ENCODE data around the gene SYCP2.

Gene SYCP2

DNA sequence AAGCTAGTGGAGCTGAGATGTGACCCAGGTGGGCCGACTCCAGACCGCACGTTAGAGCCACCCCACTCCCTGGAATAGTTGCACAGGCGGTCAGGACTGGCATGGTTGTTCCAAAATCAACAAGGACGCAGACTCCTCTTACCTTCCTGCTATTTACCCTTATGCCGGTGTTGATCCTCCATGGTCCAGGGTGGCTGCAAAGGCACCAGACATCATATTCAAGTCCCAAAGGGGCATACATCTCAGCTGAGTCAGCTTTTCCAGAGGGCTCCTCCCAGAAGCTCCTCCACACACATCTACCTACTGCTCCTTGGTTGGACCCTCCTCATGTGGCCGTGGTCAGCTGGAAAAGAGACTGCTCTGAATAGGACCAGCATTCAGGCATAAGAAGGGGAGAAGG is 112.2 kb downstream of the SYCP2 start:
- no peak for DNase-seq
- Histone ChIP-seq H2AK5ac (ENCODE audit: low read length) (no peak overlapping the region), H3K9me3 (ENCODE audit: insufficient read depth, low read depth, low read length) (peaks cover 5% of the 10 kb centered on the region), H2AFZ (ENCODE audit: insufficient read depth, low read length, poor library complexity) (no peak overlapping the region), H4K12ac (ENCODE audit: low read depth, low read length) (no peak overlapping the region), H2BK12ac (ENCODE audit: low read length) (no peak overlapping the region), H2BK120ac (ENCODE audit: insufficient read depth, low read length, poor library complexity) (no peak overlapping the region), H3K27me3 (ENCODE audit: insufficient read depth, low read length) (no peaks in the 10 kb centered on the region), H3K14ac (ENCODE audit: low read length) (no peak overlapping the region), H3K4me2 (ENCODE audit: low read length) (no peak overlapping the region), H3K9ac (ENCODE audit: low read length) (no peak overlapping the region), H3K4me1 (ENCODE audit: control insufficient read depth in 1 of 2, insufficient read depth in 2 of 2, low read length in 2 of 2) (no peaks in the 10 kb centered on the region), H3K36me3 (ENCODE audit: control insufficient read depth in 1 of 2, insufficient read depth in 2 of 2, low read length in 2 of 2) (no peaks in the 10 kb centered on the region), H3K27ac (ENCODE audit: low read depth, low read length) (no peak overlapping the region), H3K23ac (ENCODE audit: low read length) (no peak overlapping the region), H3K4me3 (ENCODE audit: low read depth, low read length) (no peak overlapping the region), H2BK5ac (ENCODE audit: low read depth, low read length, poor library complexity) (no peak overlapping the region), H3K79me1 (ENCODE audit: low read length) (no peaks in the 10 kb centered on the region), H3K79me2 (ENCODE audit: control insufficient read depth, insufficient read depth, low read length, poor library complexity) (no peaks in the 10 kb centered on the region), H3K18ac (ENCODE audit: low read length) (no peak overlapping the region), H4K91ac (ENCODE audit: low read depth, low read length) (no peak overlapping the region), H3K4ac (ENCODE audit: low read depth, low read length) (no peak overlapping the region), H4K8ac (ENCODE audit: low read depth, low read length) (no peak overlapping the region)
- WGBS (ENCODE audit: extremely low coverage, insufficient coverage, insufficient read length), result no CpG with 5 or more reads among the region's 7 CpGs

- no peak overlapping the region for H3K4ac ChIP-seq (ENCODE audit: low read depth, low read length)
- peaks cover 5% of the 10 kb centered on the region for H3K9me3 ChIP-seq (ENCODE audit: insufficient read depth, low read depth, low read length)
- H3K18ac ChIP-seq (ENCODE audit: low read length), result no peak overlapping the region
- H3K23ac ChIP-seq (ENCODE audit: low read length), result no peak overlapping the region
- no peak overlapping the region for H2AK5ac ChIP-seq (ENCODE audit: low read length)
- no peak overlapping the region for H4K12ac ChIP-seq (ENCODE audit: low read depth, low read length)
- no peak overlapping the region for H3K9ac ChIP-seq (ENCODE audit: low read length)
- H3K27me3 ChIP-seq (ENCODE audit: insufficient read depth, low read length), result no peaks in the 10 kb centered on the region
- no peak overlapping the region for H2AFZ ChIP-seq (ENCODE audit: insufficient read depth, low read length, poor library complexity)
- H2BK120ac ChIP-seq (ENCODE audit: insufficient read depth, low read length, poor library complexity), result no peak overlapping the region
- no peak overlapping the region for H3K14ac ChIP-seq (ENCODE audit: low read length)
- H2BK5ac ChIP-seq (ENCODE audit: low read depth, low read length, poor library complexity), result no peak overlapping the region
- no peak overlapping the region for H4K91ac ChIP-seq (ENCODE audit: low read depth, low read length)
- WGBS (ENCODE audit: extremely low coverage, insufficient coverage, insufficient read length), result no CpG with 5 or more reads among the region's 11 CpGs
- no peak overlapping the region for H4K8ac ChIP-seq (ENCODE audit: low read depth, low read length)
- no peaks in the 10 kb centered on the region for H3K36me3 ChIP-seq (ENCODE audit: control insufficient read depth in 1 of 2, insufficient read depth in 2 of 2, low read length in 2 of 2)
- H3K4me1 ChIP-seq (ENCODE audit: control insufficient read depth in 1 of 2, insufficient read depth in 2 of 2, low read length in 2 of 2), result no peaks in the 10 kb centered on the region
- no peaks in the 10 kb centered on the region for H3K79me2 ChIP-seq (ENCODE audit: control insufficient read depth, insufficient read depth, low read length, poor library complexity)
- no peak overlapping the region for H3K27ac ChIP-seq (ENCODE audit: low read depth, low read length)
- DNase-seq, result no peak
- H3K79me1 ChIP-seq (ENCODE audit: low read length), result no peaks in the 10 kb centered on the region
- no peak overlapping the region for H2BK12ac ChIP-seq (ENCODE audit: low read length)
- no peak overlapping the region for H3K4me3 ChIP-seq (ENCODE audit: low read depth, low read length)
- no peak overlapping the region for H3K4me2 ChIP-seq (ENCODE audit: low read length)
Measured at GRCh38 chr20:59820204-59821041, 113.0 kb downstream of the SYCP2 start.

DNA sequence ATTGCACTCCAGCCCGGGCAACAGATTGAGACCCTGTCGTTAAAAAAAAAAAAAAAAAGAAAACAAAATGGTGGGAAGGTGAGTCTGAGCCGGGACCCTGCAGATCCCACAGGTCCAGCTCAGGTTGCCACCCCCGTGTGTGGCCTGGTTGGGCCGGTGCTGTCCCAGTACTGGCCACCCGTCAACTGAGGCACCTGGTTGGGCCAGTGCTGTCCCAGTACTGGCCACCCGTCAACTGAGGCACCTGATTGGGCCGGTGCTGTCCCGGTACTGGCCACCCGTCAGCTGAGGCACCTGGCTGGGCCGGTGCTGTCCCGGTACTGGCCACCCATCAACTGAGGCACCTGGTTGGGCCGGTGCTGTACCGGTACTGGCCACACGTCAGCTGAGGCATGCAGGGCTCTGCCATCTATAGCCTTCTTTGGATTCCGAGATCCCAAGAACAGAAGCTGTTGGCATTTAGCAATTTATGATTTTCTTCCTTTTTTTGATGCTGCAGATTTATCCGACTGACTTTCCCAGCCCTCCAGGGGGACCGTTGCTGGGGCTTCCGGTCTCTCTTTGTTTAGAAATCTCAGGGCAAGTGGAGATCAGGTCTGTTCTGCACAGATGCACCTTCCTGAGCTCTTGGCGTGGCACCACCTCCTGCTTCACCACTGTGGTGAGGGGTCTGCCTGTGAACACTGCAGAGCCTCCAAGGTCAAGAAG is 113.8 kb downstream of the SYCP2 start:
- no peaks in the 10 kb centered on the region for H3K27me3 ChIP-seq (ENCODE audit: insufficient read depth, low read length)
- DNase-seq, result no peak
- no peak overlapping the region for H3K9ac ChIP-seq (ENCODE audit: low read length)
- no peak overlapping the region for H3K27ac ChIP-seq (ENCODE audit: low read depth, low read length)
- H3K4me1 ChIP-seq (ENCODE audit: control insufficient read depth in 1 of 2, insufficient read depth in 2 of 2, low read length in 2 of 2), result no peaks in the 10 kb centered on the region
- no peak overlapping the region for H4K8ac ChIP-seq (ENCODE audit: low read depth, low read length)
- no peak overlapping the region for H4K91ac ChIP-seq (ENCODE audit: low read depth, low read length)
- H2BK12ac ChIP-seq (ENCODE audit: low read length), result no peak overlapping the region
- H4K12ac ChIP-seq (ENCODE audit: low read depth, low read length), result no peak overlapping the region
- no CpG with 5 or more reads among the region's 20 CpGs for WGBS (ENCODE audit: extremely low coverage, insufficient coverage, insufficient read length)
- H3K4me2 ChIP-seq (ENCODE audit: low read length), result no peak overlapping the region
- peaks cover 5% of the 10 kb centered on the region for H3K9me3 ChIP-seq (ENCODE audit: insufficient read depth, low read depth, low read length)
- no peak overlapping the region for H3K18ac ChIP-seq (ENCODE audit: low read length)
- no peaks in the 10 kb centered on the region for H3K36me3 ChIP-seq (ENCODE audit: control insufficient read depth in 1 of 2, insufficient read depth in 2 of 2, low read length in 2 of 2)
- H3K23ac ChIP-seq (ENCODE audit: low read length), result no peak overlapping the region
- no peaks in the 10 kb centered on the region for H3K79me2 ChIP-seq (ENCODE audit: control insufficient read depth, insufficient read depth, low read length, poor library complexity)
- H3K4ac ChIP-seq (ENCODE audit: low read depth, low read length), result no peak overlapping the region
- H3K14ac ChIP-seq (ENCODE audit: low read length), result no peak overlapping the region
- H2AK5ac ChIP-seq (ENCODE audit: low read length), result no peak overlapping the region
- no peak overlapping the region for H2AFZ ChIP-seq (ENCODE audit: insufficient read depth, low read length, poor library complexity)
- H2BK5ac ChIP-seq (ENCODE audit: low read depth, low read length, poor library complexity), result no peak overlapping the region
- H3K4me3 ChIP-seq (ENCODE audit: low read depth, low read length), result no peak overlapping the region
- no peak overlapping the region for H2BK120ac ChIP-seq (ENCODE audit: insufficient read depth, low read length, poor library complexity)
- H3K79me1 ChIP-seq (ENCODE audit: low read length), result no peaks in the 10 kb centered on the region

DNA sequence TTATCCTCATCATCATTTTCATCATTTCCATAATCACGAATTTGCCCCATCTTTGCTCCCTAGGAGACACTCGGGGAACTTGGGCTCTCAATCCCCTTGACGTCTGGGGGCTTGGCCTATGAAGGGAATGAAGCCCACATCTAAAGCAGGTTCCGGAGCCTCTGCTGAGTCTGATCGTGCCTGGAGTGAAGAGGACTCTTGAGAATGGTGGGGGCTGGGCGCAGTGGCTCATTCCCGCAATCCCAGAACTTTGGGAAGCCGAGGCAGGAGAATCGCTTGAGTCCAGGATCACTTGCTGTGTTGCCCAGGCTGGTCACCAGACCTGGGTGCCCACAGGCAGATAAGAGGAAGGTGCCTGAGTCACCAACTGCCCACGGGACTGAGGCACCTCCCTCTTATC is 114.5 kb downstream of the SYCP2 start:
- no peaks in the 10 kb centered on the region for H3K27me3 ChIP-seq (ENCODE audit: insufficient read depth, low read length)
- H3K4me2 ChIP-seq (ENCODE audit: low read length), result no peak overlapping the region
- peaks cover 5% of the 10 kb centered on the region for H3K9me3 ChIP-seq (ENCODE audit: insufficient read depth, low read depth, low read length)
- DNase-seq, result no peak
- no peaks in the 10 kb centered on the region for H3K36me3 ChIP-seq (ENCODE audit: control insufficient read depth in 1 of 2, insufficient read depth in 2 of 2, low read length in 2 of 2)
- no peak overlapping the region for H2BK120ac ChIP-seq (ENCODE audit: insufficient read depth, low read length, poor library complexity)
- WGBS (ENCODE audit: extremely low coverage, insufficient coverage, insufficient read length), result 100% methylated on average over 1 of the region's 10 CpGs
- no peak overlapping the region for H3K23ac ChIP-seq (ENCODE audit: low read length)
- H3K9ac ChIP-seq (ENCODE audit: low read length), result no peak overlapping the region
- no peaks in the 10 kb centered on the region for H3K4me1 ChIP-seq (ENCODE audit: control insufficient read depth in 1 of 2, insufficient read depth in 2 of 2, low read length in 2 of 2)
- H4K8ac ChIP-seq (ENCODE audit: low read depth, low read length), result no peak overlapping the region
- H3K4ac ChIP-seq (ENCODE audit: low read depth, low read length), result no peak overlapping the region
- no peak overlapping the region for H3K14ac ChIP-seq (ENCODE audit: low read length)
- H3K79me2 ChIP-seq (ENCODE audit: control insufficient read depth, insufficient read depth, low read length, poor library complexity), result no peaks in the 10 kb centered on the region
- H3K18ac ChIP-seq (ENCODE audit: low read length), result no peak overlapping the region
- H3K79me1 ChIP-seq (ENCODE audit: low read length), result no peaks in the 10 kb centered on the region
- H2BK12ac ChIP-seq (ENCODE audit: low read length), result no peak overlapping the region
- H3K4me3 ChIP-seq (ENCODE audit: low read depth, low read length), result no peak overlapping the region
- no peak overlapping the region for H2BK5ac ChIP-seq (ENCODE audit: low read depth, low read length, poor library complexity)
- H4K12ac ChIP-seq (ENCODE audit: low read depth, low read length), result no peak overlapping the region
- no peak overlapping the region for H4K91ac ChIP-seq (ENCODE audit: low read depth, low read length)
- H2AFZ ChIP-seq (ENCODE audit: insufficient read depth, low read length, poor library complexity), result no peak overlapping the region
- no peak overlapping the region for H3K27ac ChIP-seq (ENCODE audit: low read depth, low read length)
- no peak overlapping the region for H2AK5ac ChIP-seq (ENCODE audit: low read length)

All from trophoblast cell (in vitro differentiated cells and primary cell).